GM12878 (cell line): ENCODE data around the gene AP2A2. TPM values are rescaled to one million over a fixed set of nuclear protein-coding genes. Genes with fewer than 3 reads are reported as not detected.

Source experiments
- ATAC-seq: fragments of 200-7000 bp; cut with Tn5 transposase; 3 replicates; pipeline ENCODE4 v1.9.1; 2020; ENCODE audit warnings: mild to moderate bottlenecking, moderate library complexity
- BruUV-seq: library from RNA; stranded (reverse); fragments of 400-500 nt; replicated peaks from 2 replicates; lab custom pipeline; 2021; lab: Mats Ljungman, UMichigan
- CTCF ChIA-PET: fragments of 300-600 bp; sonication (Branson Sonifier 250); formaldehyde crosslinking; extraction: SDS; loops from one replicate; lab custom pipeline; 2021; ENCODE audit warnings: inconsistent platforms; lab: Yijun Ruan, JAX
- POLR2A ChIA-PET: fragments of 350-600 bp; formaldehyde crosslinking; extraction: SDS; loops from one replicate; lab custom pipeline; 2021; ENCODE audit warnings: inconsistent platforms; lab: Charles Lee
- RAD21 ChIA-PET: fragments of 300-600 bp; sonication (Branson Sonifier 250); formaldehyde crosslinking; loops from one replicate; lab custom pipeline; 2023; ENCODE audit warnings: antibody characterized with exemption; ENCODE audit not compliant: unreplicated experiment; lab: Charles Lee
- SMC1A ChIA-PET: fragments of 300-600 bp; sonication (Branson Sonifier 250); formaldehyde crosslinking; loops from one replicate; lab custom pipeline; 2023; ENCODE audit not compliant: unreplicated experiment, uncharacterized antibody; lab: Charles Lee
- DNase-seq: peaks from one replicate; pipeline ENCODE4 v3.0.0-alpha.2; 2011; ENCODE audit warnings: low read depth, low spot score
- FAIRE-seq: peaks from 3 replicates; lab custom pipeline; 2011; peaks lifted over from hg19 to GRCh38; lab: Jason Lieb, UNC
- H2AFZ ChIP-seq: 2 replicates; pipeline ENCODE4 v1.6.0; 2011; ENCODE audit warnings: low read depth, low read length, control low read depth; ENCODE audit not compliant: control insufficient read depth
- H3K27ac ChIP-seq: 2 replicates; pipeline ENCODE4 v1.5.1; 2011; ENCODE audit warnings: control low read depth; ENCODE audit not compliant: control insufficient read depth, insufficient read depth
- H3K27me3 ChIP-seq, 2 experiments: replicated peaks in 1 of 2; 2 replicates each; pipeline versions ENCODE4 v1.6.0 to v1.6.1; 2011; ENCODE audit warnings: low read length in 1 of 2; ENCODE audit not compliant: control insufficient read depth in 2 of 2, insufficient read depth in 2 of 2
- H3K36me3 ChIP-seq, 2 experiments: 2 replicates each; pipeline ENCODE4 v1.5.1; 2011; ENCODE audit warnings: low read length in 1 of 2; ENCODE audit not compliant: control insufficient read depth in 2 of 2, insufficient read depth in 2 of 2
- H3K4me1 ChIP-seq: 2 replicates; pipeline ENCODE4 v1.6.1; 2011; ENCODE audit warnings: mild to moderate bottlenecking, low read length, moderate library complexity, mixed read lengths; ENCODE audit not compliant: control insufficient read depth, insufficient read depth
- H3K4me2 ChIP-seq: 2 replicates; pipeline ENCODE4 v1.6.0; 2011; ENCODE audit warnings: control low read depth; ENCODE audit not compliant: control insufficient read depth, insufficient read depth
- H3K4me3 ChIP-seq: fragments of 200-600 bp; sonication (generic); 2 replicates; pipeline ENCODE4 v1.5.1; 2016
- H3K79me2 ChIP-seq: 2 replicates; pipeline ENCODE4 v1.6.0; 2011; ENCODE audit warnings: low read length; ENCODE audit not compliant: control insufficient read depth, insufficient read depth
- H3K9ac ChIP-seq: 2 replicates; pipeline ENCODE4 v1.8.0; 2011; ENCODE audit warnings: low read length, control low read depth, mixed read lengths; ENCODE audit not compliant: control insufficient read depth, insufficient read depth
- H3K9me3 ChIP-seq: replicated peaks from 3 replicates; pipeline ENCODE4 v1.5.1; 2011; ENCODE audit warnings: mild to moderate bottlenecking, low read length; ENCODE audit not compliant: control insufficient read depth, insufficient read depth
- H4K20me1 ChIP-seq: 2 replicates; pipeline ENCODE4 v1.6.0; 2011; ENCODE audit not compliant: control insufficient read depth, insufficient read depth
- ATF7 ChIP-seq: fragments of 450-650 bp; IDR thresholded peaks from 2 replicates; pipeline ENCODE4 v1.6.1; 2016; ENCODE audit warnings: low read depth, mild to moderate bottlenecking
- CBX3 ChIP-seq: fragments of 200-600 bp; sonication (generic); IDR thresholded peaks from 2 replicates; pipeline ENCODE4 v1.6.1; 2016; ENCODE audit warnings: low read depth, borderline replicate concordance
- HCFC1 ChIP-seq: fragments of 150-350 bp; IDR thresholded peaks from 2 replicates; pipeline ENCODE4 v1.6.1; 2014; ENCODE audit warnings: low read length
- HDAC2 ChIP-seq: fragments of 200-600 bp; sonication (generic); IDR thresholded peaks from 2 replicates; pipeline ENCODE4 v1.6.1; 2017
- IRF4 ChIP-seq: IDR thresholded peaks from 2 replicates; pipeline ENCODE4 v1.6.1; 2011; ENCODE audit warnings: low read depth, low read length
- JUND ChIP-seq: IDR thresholded peaks from 2 replicates; pipeline ENCODE4 v1.6.1; 2012; ENCODE audit warnings: low read depth, mild to moderate bottlenecking, low read length, improper control_type of control experiment, moderate library complexity
- NFYA ChIP-seq: IDR thresholded peaks from 2 replicates; pipeline ENCODE4 v1.6.1; 2011; ENCODE audit warnings: low read depth, mild to moderate bottlenecking, low read length, improper control_type of control experiment, borderline replicate concordance
- NR2F1 ChIP-seq: fragments of 450-650 bp; conservative IDR thresholded peaks from 2 replicates; pipeline ENCODE4 v1.6.1; 2017; ENCODE audit warnings: mild to moderate bottlenecking
- NRF1 ChIP-seq: conservative IDR thresholded peaks from 2 replicates; pipeline ENCODE4 v1.6.1; 2011; ENCODE audit warnings: mild to moderate bottlenecking, low read depth, low read length, improper control_type of control experiment
- RAD51 ChIP-seq: fragments of 450-650 bp; IDR thresholded peaks from 2 replicates; pipeline ENCODE4 v1.6.1; 2016; ENCODE audit warnings: moderate library complexity, mild to moderate bottlenecking, inconsistent platforms
- SMAD5 ChIP-seq: IDR thresholded peaks from 2 replicates; pipeline ENCODE4 v1.6.1; 2016; ENCODE audit warnings: antibody characterized with exemption, low read depth
- SMC3 ChIP-seq: IDR thresholded peaks from 2 replicates; pipeline ENCODE4 v1.6.1; 2011; ENCODE audit warnings: low read length, improper control_type of control experiment, borderline replicate concordance
- WRNIP1 ChIP-seq: IDR thresholded peaks from 2 replicates; pipeline ENCODE4 v1.6.1; 2011; ENCODE audit warnings: low read depth, low read length, improper control_type of control experiment, borderline replicate concordance
- YBX1 ChIP-seq: fragments of 450-650 bp; IDR thresholded peaks from 2 replicates; pipeline ENCODE4 v1.6.1; 2016; ENCODE audit warnings: antibody characterized with exemption
- WGBS: methylation state at CpG from one replicate; pipeline ENCODE4 v1.1.6; 2016; ENCODE audit warnings: low lambda C conversion rate; ENCODE audit not compliant: insufficient replicate concordance, insufficient coverage; ENCODE audit errors: missing lambda C conversion rate; 5-methylcytosine and 5-hydroxymethylcytosine counted together
- in situ Hi-C: fragments of 300-500 bp; cut with MboI; formaldehyde crosslinking; loops from 9 replicates; pipeline ENCODE4 v1.14.3; 2018; ENCODE audit warnings: mixed read lengths
- intact Hi-C: fragments of 100-400 bp; cut with micrococcal nuclease; formaldehyde crosslinking; loops from one replicate; pipeline ENCODE4 v1.14.2; 2022; ENCODE audit not compliant: unreplicated experiment
- polyA plus RNA-seq, 11 experiments: library from polyadenylated mRNA; depleted of rRNA in 4 of 11; unstranded in 6 of 11; stranded (reverse) in 5 of 11; fragments of >200 nt; fragmentation: Nextera tagmentation in 4 of 11; fragmentation: Illumina TruSeq in 1 of 11; extraction: Ambion mirVana in 4 of 11; extraction: Trizol in 1 of 11; gene quantifications; 1 replicate in 1 of 11; 2 replicates in 10 of 11; pipeline versions ENCODE4 v1.2.1 to v1.2.3, GENCODE V29; 2011 to 2016; ENCODE audit warnings: inconsistent platforms in 2 of 11, missing spikeins in 2 of 11, low read depth in 1 of 11
- total RNA-seq, 4 experiments: library from RNA; depleted of rRNA in 3 of 4; stranded (reverse); fragments of >200 nt in 3 of 4; fragmentation: Illumina TruSeq in 1 of 4; extraction: Trizol in 1 of 4; gene quantifications; 2 replicates each; pipeline versions ENCODE4 v1.2.1 to v1.2.3, GENCODE V29; 2013 to 2021
- TF ChIP-seq, protein P1 (sequence below): fragments of 150-350 bp; IDR thresholded peaks from 2 replicates; pipeline ENCODE4 v1.6.1; 2016; ENCODE audit warnings: low read depth, low read length
- TF ChIP-seq, protein P2 (sequence below): IDR thresholded peaks from 2 replicates; pipeline ENCODE4 v1.6.1; 2011; ENCODE audit warnings: low read depth, low read length, improper control_type of control experiment, borderline replicate concordance
- TF ChIP-seq, protein P3 (sequence below): fragments of 450-650 bp; IDR thresholded peaks from 2 replicates; pipeline ENCODE4 v1.6.1; 2017; ENCODE audit warnings: mild to moderate bottlenecking, low read depth, inconsistent platforms; ENCODE audit not compliant: poor library complexity, severe bottlenecking

The AP2A2 gene
- total and polyA plus RNA-seq, 10 of the 15 experiments (the other 5 are each of a cell fraction or from before 2014, with no cell fraction given), result 0.58 to 48.8 (median 18.2) TPM

DNA sequence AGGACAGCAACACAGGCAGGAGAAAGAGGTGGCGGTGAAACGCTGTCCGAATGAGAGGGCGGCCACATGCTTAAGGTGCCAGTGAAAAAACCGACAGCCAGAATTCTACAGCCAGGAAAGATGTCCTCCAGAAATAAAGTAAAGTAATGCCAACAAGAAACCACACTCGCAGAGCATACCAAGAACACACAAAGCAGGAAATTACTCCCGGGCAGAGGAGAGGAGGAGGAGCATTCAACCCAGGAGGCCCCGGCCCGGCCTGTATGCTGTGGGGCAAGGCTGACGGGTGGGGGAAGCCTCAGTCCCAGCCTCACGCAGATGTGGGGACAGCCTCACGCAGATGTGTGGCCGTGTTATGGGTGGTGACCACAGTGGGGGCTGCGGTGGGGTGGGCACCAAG is 43.1 kb upstream of the AP2A2 start:
- 82% methylated on average over 14 of the region's 14 CpGs for WGBS
- ChIA-PET POLR2A (no interaction called here), CTCF (no interaction called here), RAD21 (no interaction called here), SMC1A (no interaction called here)
- H3K4me2 ChIP-seq, result no peak overlapping the region
- H3K36me3 ChIP-seq, result peaks cover 0 to 7% of the 10 kb centered on the region in 2 experiments; a peak in 3 of 4 replicates
- DNase-seq, result no peak
- no peaks in the 10 kb centered on the region for H3K4me1 ChIP-seq
- no peak overlapping the region for H2AFZ ChIP-seq
- no peaks in the 10 kb centered on the region for H3K79me2 ChIP-seq
- in situ Hi-C loops (no loop called here), intact Hi-C loops (no loop called here)
- no peak for FAIRE-seq
- no peak overlapping the region for H3K4me3 ChIP-seq
- no peaks in the 10 kb centered on the region for H3K27me3 ChIP-seq
- no peaks in the 10 kb centered on the region for H3K9me3 ChIP-seq
- no peak overlapping the region for H3K9ac ChIP-seq
- no peaks in the 10 kb centered on the region for H4K20me1 ChIP-seq
- H3K27ac ChIP-seq, result no peak overlapping the region
- ATAC-seq, result no peak
- no TSS peak for BruUV-seq
- TF ChIP-seq HCFC1 (no peak), ATF7 (no peak), NFYA (no peak), WRNIP1 (no peak), CBX3 (no peak), NR2F1 (no peak), NRF1 (no peak), RAD51 (no peak), SMC3 (no peak), YBX1 (no peak), IRF4 (no peak), HDAC2 (no peak), SMAD5 (no peak), JUND (no peak)
- TF ChIP-seq, protein P1, sequence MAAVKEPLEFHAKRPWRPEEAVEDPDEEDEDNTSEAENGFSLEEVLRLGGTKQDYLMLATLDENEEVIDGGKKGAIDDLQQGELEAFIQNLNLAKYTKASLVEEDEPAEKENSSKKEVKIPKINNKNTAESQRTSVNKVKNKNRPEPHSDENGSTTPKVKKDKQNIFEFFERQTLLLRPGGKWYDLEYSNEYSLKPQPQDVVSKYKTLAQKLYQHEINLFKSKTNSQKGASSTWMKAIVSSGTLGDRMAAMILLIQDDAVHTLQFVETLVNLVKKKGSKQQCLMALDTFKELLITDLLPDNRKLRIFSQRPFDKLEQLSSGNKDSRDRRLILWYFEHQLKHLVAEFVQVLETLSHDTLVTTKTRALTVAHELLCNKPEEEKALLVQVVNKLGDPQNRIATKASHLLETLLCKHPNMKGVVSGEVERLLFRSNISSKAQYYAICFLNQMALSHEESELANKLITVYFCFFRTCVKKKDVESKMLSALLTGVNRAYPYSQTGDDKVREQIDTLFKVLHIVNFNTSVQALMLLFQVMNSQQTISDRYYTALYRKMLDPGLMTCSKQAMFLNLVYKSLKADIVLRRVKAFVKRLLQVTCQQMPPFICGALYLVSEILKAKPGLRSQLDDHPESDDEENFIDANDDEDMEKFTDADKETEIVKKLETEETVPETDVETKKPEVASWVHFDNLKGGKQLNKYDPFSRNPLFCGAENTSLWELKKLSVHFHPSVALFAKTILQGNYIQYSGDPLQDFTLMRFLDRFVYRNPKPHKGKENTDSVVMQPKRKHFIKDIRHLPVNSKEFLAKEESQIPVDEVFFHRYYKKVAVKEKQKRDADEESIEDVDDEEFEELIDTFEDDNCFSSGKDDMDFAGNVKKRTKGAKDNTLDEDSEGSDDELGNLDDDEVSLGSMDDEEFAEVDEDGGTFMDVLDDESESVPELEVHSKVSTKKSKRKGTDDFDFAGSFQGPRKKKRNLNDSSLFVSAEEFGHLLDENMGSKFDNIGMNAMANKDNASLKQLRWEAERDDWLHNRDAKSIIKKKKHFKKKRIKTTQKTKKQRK, result no peak
- TF ChIP-seq, protein P2, sequence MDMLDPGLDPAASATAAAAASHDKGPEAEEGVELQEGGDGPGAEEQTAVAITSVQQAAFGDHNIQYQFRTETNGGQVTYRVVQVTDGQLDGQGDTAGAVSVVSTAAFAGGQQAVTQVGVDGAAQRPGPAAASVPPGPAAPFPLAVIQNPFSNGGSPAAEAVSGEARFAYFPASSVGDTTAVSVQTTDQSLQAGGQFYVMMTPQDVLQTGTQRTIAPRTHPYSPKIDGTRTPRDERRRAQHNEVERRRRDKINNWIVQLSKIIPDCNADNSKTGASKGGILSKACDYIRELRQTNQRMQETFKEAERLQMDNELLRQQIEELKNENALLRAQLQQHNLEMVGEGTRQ, result no peak
- TF ChIP-seq, protein P3, sequence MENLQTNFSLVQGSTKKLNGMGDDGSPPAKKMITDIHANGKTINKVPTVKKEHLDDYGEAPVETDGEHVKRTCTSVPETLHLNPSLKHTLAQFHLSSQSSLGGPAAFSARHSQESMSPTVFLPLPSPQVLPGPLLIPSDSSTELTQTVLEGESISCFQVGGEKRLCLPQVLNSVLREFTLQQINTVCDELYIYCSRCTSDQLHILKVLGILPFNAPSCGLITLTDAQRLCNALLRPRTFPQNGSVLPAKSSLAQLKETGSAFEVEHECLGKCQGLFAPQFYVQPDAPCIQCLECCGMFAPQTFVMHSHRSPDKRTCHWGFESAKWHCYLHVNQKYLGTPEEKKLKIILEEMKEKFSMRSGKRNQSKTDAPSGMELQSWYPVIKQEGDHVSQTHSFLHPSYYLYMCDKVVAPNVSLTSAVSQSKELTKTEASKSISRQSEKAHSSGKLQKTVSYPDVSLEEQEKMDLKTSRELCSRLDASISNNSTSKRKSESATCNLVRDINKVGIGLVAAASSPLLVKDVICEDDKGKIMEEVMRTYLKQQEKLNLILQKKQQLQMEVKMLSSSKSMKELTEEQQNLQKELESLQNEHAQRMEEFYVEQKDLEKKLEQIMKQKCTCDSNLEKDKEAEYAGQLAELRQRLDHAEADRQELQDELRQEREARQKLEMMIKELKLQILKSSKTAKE, result no peak
